ENCODE measurements around the gene A3GALT2.
A peak's percentile ranks its signal among the peaks of the same experiment; 100 is the strongest.

The A3GALT2 gene

GRCh38 chr1:33305816-33306652 is 14.9 kb downstream of the A3GALT2 start:
- no peak overlapping the region for H3K4me3 ChIP-seq (ENCODE audit: low read depth, low read length)
- DNase-seq (ENCODE audit: low read depth, low spot score): no peak
- ChIA-PET POLR2A (no interaction called here), CTCF (interaction anchor here (0.8 to 3.5 kb wide), 12 partner anchors 8 to 179 kb away, joined by 3 to 31 read pairs (median 4); no protein-coding TSS in a partner anchor)
- TF ChIP-seq CTCF (IDR thresholded peaks at IDR 0.05; ENCODE audit: insufficient read depth, low read length, missing control alignments): no peak

GRCh38 chr1:33305016-33305415 is 15.9 kb downstream of the A3GALT2 start:
- no peak for TF ChIP-seq CTCF (IDR thresholded peaks at IDR 0.05; ENCODE audit: insufficient read depth, low read length, missing control alignments)
- CTCF ChIA-PET: interaction anchor here (1.0 to 3.5 kb wide), 7 partner anchors 9 to 178 kb away, joined by 3 to 31 read pairs (median 4); no protein-coding TSS in a partner anchor
- no peak for DNase-seq (ENCODE audit: low read depth, low spot score)
- no peak overlapping the region for H3K4me3 ChIP-seq (ENCODE audit: low read depth, low read length)
- POLR2A ChIA-PET: no interaction called here

- ChIA-PET CTCF (interaction anchor here (0.8 to 12.1 kb wide), 3 partner anchors 64 to 168 kb away, joined by 4 to 436 read pairs (median 203); partner anchors contain the start of gene ZSCAN20), POLR2A (no interaction called here)
- H3K4me3 ChIP-seq (ENCODE audit: low read depth, low read length): no peak overlapping the region
- no peak for DNase-seq (ENCODE audit: low read depth, low spot score)
- TF ChIP-seq CTCF (IDR thresholded peaks at IDR 0.05; ENCODE audit: insufficient read depth, low read length, missing control alignments): no peak
Measured at GRCh38 chr1:33302325-33302724, 18.6 kb downstream of the A3GALT2 start.

- no peak for TF ChIP-seq CTCF (IDR thresholded peaks at IDR 0.05; ENCODE audit: insufficient read depth, low read length, missing control alignments)
- ChIA-PET CTCF (interaction anchor here (10.6 to 12.1 kb wide), 2 partner anchors 65 to 168 kb away, joined by 203 to 436 read pairs; partner anchors contain the start of gene ZSCAN20), POLR2A (no interaction called here)
- no peak overlapping the region for H3K4me3 ChIP-seq (ENCODE audit: low read depth, low read length)
- DNase-seq (ENCODE audit: low read depth, low spot score): no peak
Measured at GRCh38 chr1:33301273-33301984, 19.5 kb downstream of the A3GALT2 start.

GRCh38 chr1:33300673-33301072 is 20.2 kb downstream of the A3GALT2 start:
- no peak for TF ChIP-seq CTCF (IDR thresholded peaks at IDR 0.05; ENCODE audit: insufficient read depth, low read length, missing control alignments)
- ChIA-PET POLR2A (no interaction called here), CTCF (interaction anchor here (10.6 to 12.1 kb wide), 2 partner anchors 65 to 169 kb away, joined by 203 to 436 read pairs; partner anchors contain the start of gene ZSCAN20)
- H3K4me3 ChIP-seq (ENCODE audit: low read depth, low read length): no peak overlapping the region
- DNase-seq (ENCODE audit: low read depth, low spot score): peak; percentile 62
